HepG2 (cell line): ENCODE results near the gene TXLNA. TPM values are rescaled to one million over a fixed set of nuclear protein-coding genes. Genes with fewer than 3 reads are reported as not detected.
A peak's percentile ranks its signal among the peaks of the same experiment; 100 is the strongest.

Experiments used
- ATF7-NPFF ChIP-seq: sonication (generic); formaldehyde crosslinking; IDR thresholded peaks from 2 replicates; pipeline ENCODE4 v1.8.1; 2023; ENCODE audit warnings: mild to moderate bottlenecking, low read depth, missing genetic modification reagents, moderate library complexity
- BATF2 ChIP-seq: sonication (generic); formaldehyde crosslinking; IDR thresholded peaks from 2 replicates; pipeline ENCODE4 v1.8.0; 2022; ENCODE audit warnings: mild to moderate bottlenecking, missing genetic modification reagents, moderate library complexity
- BORCS8-MEF2B ChIP-seq: sonication (generic); formaldehyde crosslinking; IDR thresholded peaks from 2 replicates; pipeline ENCODE4 v1.8.0; 2022; ENCODE audit warnings: mild to moderate bottlenecking, missing genetic modification reagents
- CHD4 ChIP-seq: fragments of 200-600 bp; sonication (generic); IDR thresholded peaks from 2 replicates; pipeline ENCODE4 v1.7.0; 2017; ENCODE audit warnings: mild to moderate bottlenecking, low read length, borderline replicate concordance
- MEIS2 ChIP-seq: sonication (generic); formaldehyde crosslinking; IDR thresholded peaks from 2 replicates; pipeline ENCODE4 v1.9.0; 2021; ENCODE audit warnings: mild to moderate bottlenecking, missing genetic modification reagents
- PBX3 ChIP-seq: sonication (generic); formaldehyde crosslinking; IDR thresholded peaks from 2 replicates; pipeline ENCODE4 v1.8.1; 2023; ENCODE audit warnings: missing genetic modification reagents, inconsistent platforms, borderline replicate concordance
- RFXANK ChIP-seq: IDR thresholded peaks from 2 replicates; pipeline ENCODE4 v1.6.1; 2016
- SKI ChIP-seq: fragments of 450-650 bp; IDR thresholded peaks from one replicate; pipeline ENCODE4 v1.6.1; 2018; ENCODE audit warnings: mild to moderate bottlenecking; ENCODE audit not compliant: partially characterized antibody
- TBL1XR1 ChIP-seq: fragments of 150-350 bp; IDR thresholded peaks from 2 replicates; pipeline ENCODE4 v1.6.1; 2014; ENCODE audit warnings: borderline replicate concordance, low read length; ENCODE audit not compliant: partially characterized antibody
- ZNF225 ChIP-seq: sonication (generic); formaldehyde crosslinking; IDR thresholded peaks from 2 replicates; pipeline ENCODE4 v1.4.0; 2020; ENCODE audit warnings: mild to moderate bottlenecking, missing genetic modification reagents
- ZNF510 ChIP-seq: sonication (generic); formaldehyde crosslinking; IDR thresholded peaks from 2 replicates; pipeline ENCODE4 v1.4.0; 2020; ENCODE audit warnings: low read depth, mild to moderate bottlenecking, missing genetic modification reagents
- ZNF552 ChIP-seq: sonication (generic); formaldehyde crosslinking; IDR thresholded peaks from 2 replicates; pipeline ENCODE4 v1.9.0; 2022; ENCODE audit warnings: missing genetic modification reagents, mild to moderate bottlenecking, borderline replicate concordance
- ZNF75D ChIP-seq: sonication (generic); formaldehyde crosslinking; IDR thresholded peaks from 2 replicates; pipeline ENCODE4 v1.8.1; 2023; ENCODE audit warnings: missing genetic modification reagents, mild to moderate bottlenecking, borderline replicate concordance
- ZNF792 ChIP-seq: IDR thresholded peaks from 2 replicates; pipeline ENCODE4 v1.6.1; 2016
- polyA plus RNA-seq, 8 experiments: library from polyadenylated mRNA; depleted of rRNA in 3 of 8; stranded (reverse) in 7 of 8; unstranded in 1 of 8; fragments of >200 nt; fragmentation: Illumina TruSeq in 4 of 8; extraction: Trizol in 4 of 8; gene quantifications; 2 replicates each; pipeline versions ENCODE4 v1.2.1 to v1.2.3, GENCODE V29; 2011 to 2016; ENCODE audit warnings: low read depth in 4 of 8, missing spikeins in 1 of 8, mixed read lengths in 1 of 8; ENCODE audit not compliant: insufficient read depth in 1 of 8
- total RNA-seq, 5 experiments: library from RNA; depleted of rRNA; stranded (reverse); fragments of >200 nt; fragmentation: Illumina TruSeq; extraction: Trizol; gene quantifications; 2 replicates each; pipeline ENCODE4 v1.2.3, GENCODE V29; 2016; ENCODE audit warnings: low read depth in 1 of 5
- TF ChIP-seq, protein P1 (sequence below): sonication (generic); formaldehyde crosslinking; IDR thresholded peaks from 2 replicates; pipeline ENCODE4 v1.4.0; 2020; ENCODE audit warnings: mild to moderate bottlenecking, missing genetic modification reagents, borderline replicate concordance
- TF ChIP-seq, protein P2 (sequence below): sonication (generic); formaldehyde crosslinking; IDR thresholded peaks from 2 replicates; pipeline ENCODE4; 2020; ENCODE audit warnings: missing genetic modification reagents, mild to moderate bottlenecking, borderline replicate concordance
- TF ChIP-seq, protein P3 (sequence below): IDR thresholded peaks from 2 replicates; pipeline ENCODE4 v1.6.1; 2012; ENCODE audit warnings: low read depth, low read length, improper control_type of control experiment

The TXLNA gene
- total and polyA plus RNA-seq, 2 of the 13 experiments (the other 11 are each of a cell fraction or from before 2014, with no cell fraction given): 29.6 to 67.8 TPM

DNA sequence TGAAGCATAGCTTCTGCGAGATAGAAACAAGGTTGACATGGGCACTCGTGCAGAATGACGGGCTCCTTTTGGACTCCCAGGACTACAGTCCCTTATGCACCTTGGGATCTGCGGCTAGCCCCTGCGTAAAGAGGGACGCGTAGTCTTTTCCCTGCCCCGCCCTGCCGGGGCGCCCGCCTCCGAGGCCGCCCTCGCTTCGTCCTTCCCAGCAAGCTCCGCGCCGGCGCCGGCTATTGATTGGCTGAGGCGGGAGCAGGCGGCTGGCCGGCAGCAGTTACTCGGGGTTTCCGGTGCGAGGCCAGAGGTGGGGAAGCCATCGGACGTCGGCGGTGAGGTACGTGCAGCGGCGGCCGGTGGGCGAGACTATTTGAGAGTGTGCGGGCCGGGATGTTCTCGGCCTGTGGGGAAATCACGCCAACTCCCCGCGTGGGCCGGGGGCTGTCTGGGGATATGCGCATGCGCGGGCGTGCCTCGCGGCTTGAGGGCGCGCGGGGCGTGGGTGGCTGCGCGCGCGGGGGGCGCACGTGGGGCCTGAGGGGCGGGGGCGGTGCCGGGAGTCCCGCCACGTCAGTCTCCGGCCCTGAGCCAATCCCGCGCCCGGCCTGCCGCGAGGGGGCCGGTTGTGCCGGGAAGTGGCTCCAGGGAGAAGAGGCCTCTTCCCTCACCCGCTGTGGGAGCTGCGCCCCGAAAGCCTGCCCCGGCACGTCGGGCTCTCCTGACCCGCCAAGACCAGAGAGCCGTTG is at the start of gene TXLNA (continued):
- TF ChIP-seq CHD4: no peak; the same call in 1 of the 2 replicates
- TF ChIP-seq SKI: peak; percentile 25
- no peak for TF ChIP-seq TBL1XR1
- TF ChIP-seq BATF2 (CRISPR knock-in tag): peak; percentile 96
- no peak; the same call in 1 of the 2 replicates for TF ChIP-seq ZNF225
- TF ChIP-seq MEIS2 (CRISPR knock-in tag): peak; percentile 75; the same call in 1 of the 2 replicates
- TF ChIP-seq BORCS8-MEF2B (CRISPR knock-in tag): peak; percentile 94
- TF ChIP-seq, protein P1, sequence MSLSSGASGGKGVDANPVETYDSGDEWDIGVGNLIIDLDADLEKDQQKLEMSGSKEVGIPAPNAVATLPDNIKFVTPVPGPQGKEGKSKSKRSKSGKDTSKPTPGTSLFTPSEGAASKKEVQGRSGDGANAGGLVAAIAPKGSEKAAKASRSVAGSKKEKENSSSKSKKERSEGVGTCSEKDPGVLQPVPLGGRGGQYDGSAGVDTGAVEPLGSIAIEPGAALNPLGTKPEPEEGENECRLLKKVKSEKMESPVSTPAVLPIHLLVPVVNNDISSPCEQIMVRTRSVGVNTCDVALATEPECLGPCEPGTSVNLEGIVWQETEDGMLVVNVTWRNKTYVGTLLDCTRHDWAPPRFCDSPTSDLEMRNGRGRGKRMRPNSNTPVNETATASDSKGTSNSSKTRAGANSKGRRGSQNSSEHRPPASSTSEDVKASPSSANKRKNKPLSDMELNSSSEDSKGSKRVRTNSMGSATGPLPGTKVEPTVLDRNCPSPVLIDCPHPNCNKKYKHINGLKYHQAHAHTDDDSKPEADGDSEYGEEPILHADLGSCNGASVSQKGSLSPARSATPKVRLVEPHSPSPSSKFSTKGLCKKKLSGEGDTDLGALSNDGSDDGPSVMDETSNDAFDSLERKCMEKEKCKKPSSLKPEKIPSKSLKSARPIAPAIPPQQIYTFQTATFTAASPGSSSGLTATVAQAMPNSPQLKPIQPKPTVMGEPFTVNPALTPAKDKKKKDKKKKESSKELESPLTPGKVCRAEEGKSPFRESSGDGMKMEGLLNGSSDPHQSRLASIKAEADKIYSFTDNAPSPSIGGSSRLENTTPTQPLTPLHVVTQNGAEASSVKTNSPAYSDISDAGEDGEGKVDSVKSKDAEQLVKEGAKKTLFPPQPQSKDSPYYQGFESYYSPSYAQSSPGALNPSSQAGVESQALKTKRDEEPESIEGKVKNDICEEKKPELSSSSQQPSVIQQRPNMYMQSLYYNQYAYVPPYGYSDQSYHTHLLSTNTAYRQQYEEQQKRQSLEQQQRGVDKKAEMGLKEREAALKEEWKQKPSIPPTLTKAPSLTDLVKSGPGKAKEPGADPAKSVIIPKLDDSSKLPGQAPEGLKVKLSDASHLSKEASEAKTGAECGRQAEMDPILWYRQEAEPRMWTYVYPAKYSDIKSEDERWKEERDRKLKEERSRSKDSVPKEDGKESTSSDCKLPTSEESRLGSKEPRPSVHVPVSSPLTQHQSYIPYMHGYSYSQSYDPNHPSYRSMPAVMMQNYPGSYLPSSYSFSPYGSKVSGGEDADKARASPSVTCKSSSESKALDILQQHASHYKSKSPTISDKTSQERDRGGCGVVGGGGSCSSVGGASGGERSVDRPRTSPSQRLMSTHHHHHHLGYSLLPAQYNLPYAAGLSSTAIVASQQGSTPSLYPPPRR (CRISPR knock-in tag): peak; percentile 5; the same call in 1 of the 2 replicates
- TF ChIP-seq ZNF75D (CRISPR knock-in tag): no peak
- TF ChIP-seq ATF7-NPFF (CRISPR knock-in tag): peak; percentile 90
- TF ChIP-seq, protein P2, sequence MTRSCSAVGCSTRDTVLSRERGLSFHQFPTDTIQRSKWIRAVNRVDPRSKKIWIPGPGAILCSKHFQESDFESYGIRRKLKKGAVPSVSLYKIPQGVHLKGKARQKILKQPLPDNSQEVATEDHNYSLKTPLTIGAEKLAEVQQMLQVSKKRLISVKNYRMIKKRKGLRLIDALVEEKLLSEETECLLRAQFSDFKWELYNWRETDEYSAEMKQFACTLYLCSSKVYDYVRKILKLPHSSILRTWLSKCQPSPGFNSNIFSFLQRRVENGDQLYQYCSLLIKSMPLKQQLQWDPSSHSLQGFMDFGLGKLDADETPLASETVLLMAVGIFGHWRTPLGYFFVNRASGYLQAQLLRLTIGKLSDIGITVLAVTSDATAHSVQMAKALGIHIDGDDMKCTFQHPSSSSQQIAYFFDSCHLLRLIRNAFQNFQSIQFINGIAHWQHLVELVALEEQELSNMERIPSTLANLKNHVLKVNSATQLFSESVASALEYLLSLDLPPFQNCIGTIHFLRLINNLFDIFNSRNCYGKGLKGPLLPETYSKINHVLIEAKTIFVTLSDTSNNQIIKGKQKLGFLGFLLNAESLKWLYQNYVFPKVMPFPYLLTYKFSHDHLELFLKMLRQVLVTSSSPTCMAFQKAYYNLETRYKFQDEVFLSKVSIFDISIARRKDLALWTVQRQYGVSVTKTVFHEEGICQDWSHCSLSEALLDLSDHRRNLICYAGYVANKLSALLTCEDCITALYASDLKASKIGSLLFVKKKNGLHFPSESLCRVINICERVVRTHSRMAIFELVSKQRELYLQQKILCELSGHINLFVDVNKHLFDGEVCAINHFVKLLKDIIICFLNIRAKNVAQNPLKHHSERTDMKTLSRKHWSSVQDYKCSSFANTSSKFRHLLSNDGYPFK (CRISPR knock-in tag): peak; percentile 75
- no peak for TF ChIP-seq RFXANK (CRISPR knock-in tag)
- TF ChIP-seq ZNF510 (CRISPR knock-in tag): 0 out of 2 replicates have a peak, but pooled peaks have one; percentile 84
- TF ChIP-seq, protein P3, sequence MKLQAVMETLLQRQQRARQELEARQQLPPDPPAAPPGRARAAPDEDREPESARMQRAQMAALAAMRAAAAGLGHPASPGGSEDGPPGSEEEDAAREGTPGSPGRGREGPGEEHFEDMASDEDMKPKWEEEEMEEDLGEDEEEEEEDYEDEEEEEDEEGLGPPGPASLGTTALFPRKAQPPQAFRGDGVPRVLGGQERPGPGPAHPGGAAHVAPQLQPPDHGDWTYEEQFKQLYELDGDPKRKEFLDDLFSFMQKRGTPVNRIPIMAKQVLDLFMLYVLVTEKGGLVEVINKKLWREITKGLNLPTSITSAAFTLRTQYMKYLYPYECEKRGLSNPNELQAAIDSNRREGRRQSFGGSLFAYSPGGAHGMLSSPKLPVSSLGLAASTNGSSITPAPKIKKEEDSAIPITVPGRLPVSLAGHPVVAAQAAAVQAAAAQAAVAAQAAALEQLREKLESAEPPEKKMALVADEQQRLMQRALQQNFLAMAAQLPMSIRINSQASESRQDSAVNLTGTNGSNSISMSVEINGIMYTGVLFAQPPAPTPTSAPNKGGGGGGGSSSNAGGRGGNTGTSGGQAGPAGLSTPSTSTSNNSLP: no peak
- peak; percentile 57 for TF ChIP-seq ZNF792
- no peak; the same call in 1 of the 2 replicates for TF ChIP-seq PBX3
- TF ChIP-seq ZNF552: peak; percentile 94
